ENCODE data around the gene PLEKHG4B.

PLEKHG4B gene

DNA sequence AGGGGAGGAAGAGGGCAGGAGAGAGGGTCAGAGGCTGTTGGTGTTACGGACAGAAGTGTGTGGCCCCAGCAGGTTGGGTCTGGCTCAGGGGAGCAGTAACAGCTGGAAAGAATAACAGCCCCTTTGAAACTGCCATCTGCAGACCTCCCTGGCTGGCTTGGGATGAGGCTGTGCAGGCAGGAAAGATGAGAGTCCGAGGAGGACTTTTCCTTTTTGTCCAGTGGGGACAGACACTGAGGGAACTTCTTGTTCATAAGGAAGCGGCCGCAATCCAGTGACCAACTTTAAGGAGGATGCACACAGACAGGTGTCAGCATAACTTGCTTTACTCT is 14.8 kb upstream of the PLEKHG4B start:
- no peak overlapping the region for H3K4me3 ChIP-seq (IDR thresholded peaks at IDR 0.05; ENCODE audit: insufficient read depth, low read depth, low read length)
- no peak overlapping the region for H3K27ac ChIP-seq
- no peak overlapping the region for H2AFZ ChIP-seq (ENCODE audit: low read depth)
- no peaks in the 10 kb centered on the region for H4K20me1 ChIP-seq (ENCODE audit: insufficient read depth)
- TF ChIP-seq, protein P1, sequence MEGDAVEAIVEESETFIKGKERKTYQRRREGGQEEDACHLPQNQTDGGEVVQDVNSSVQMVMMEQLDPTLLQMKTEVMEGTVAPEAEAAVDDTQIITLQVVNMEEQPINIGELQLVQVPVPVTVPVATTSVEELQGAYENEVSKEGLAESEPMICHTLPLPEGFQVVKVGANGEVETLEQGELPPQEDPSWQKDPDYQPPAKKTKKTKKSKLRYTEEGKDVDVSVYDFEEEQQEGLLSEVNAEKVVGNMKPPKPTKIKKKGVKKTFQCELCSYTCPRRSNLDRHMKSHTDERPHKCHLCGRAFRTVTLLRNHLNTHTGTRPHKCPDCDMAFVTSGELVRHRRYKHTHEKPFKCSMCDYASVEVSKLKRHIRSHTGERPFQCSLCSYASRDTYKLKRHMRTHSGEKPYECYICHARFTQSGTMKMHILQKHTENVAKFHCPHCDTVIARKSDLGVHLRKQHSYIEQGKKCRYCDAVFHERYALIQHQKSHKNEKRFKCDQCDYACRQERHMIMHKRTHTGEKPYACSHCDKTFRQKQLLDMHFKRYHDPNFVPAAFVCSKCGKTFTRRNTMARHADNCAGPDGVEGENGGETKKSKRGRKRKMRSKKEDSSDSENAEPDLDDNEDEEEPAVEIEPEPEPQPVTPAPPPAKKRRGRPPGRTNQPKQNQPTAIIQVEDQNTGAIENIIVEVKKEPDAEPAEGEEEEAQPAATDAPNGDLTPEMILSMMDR (conservative IDR thresholded peaks at IDR 0.05; ENCODE audit: low read depth, low read length): no peak
- H3K79me2 ChIP-seq (ENCODE audit: insufficient read depth, low read depth): no peaks in the 10 kb centered on the region
- H3K4me2 ChIP-seq: no peak overlapping the region
- H3K27me3 ChIP-seq (ENCODE audit: insufficient read depth, low read depth): no peaks in the 10 kb centered on the region
- no peak overlapping the region for H3K9ac ChIP-seq
- H3K36me3 ChIP-seq (ENCODE audit: insufficient read depth): no peaks in the 10 kb centered on the region
- H3K4me1 ChIP-seq (ENCODE audit: low read depth, poor library complexity, severe bottlenecking): peaks cover 21% of the 10 kb centered on the region

DNA sequence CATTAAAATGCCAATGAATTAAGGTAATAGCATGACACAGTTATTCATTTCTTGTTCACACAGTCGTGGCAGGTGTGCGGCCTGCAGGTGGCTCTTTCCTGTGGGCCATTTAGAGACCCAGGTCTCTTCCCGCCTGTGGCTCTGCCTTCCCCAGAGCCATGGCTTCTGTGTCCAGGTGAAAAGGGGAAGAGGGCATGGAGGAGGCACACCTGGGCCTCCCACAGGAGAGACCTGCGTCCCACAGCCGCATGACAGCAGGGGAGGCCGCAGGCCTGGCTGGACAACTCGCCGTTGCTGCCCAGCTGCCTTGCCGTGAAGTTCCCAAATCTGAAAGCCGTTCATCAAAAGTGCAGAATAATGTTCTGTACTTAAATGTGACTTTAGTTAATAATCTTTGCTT is 14.4 kb upstream of the PLEKHG4B start:
- H4K20me1 ChIP-seq (ENCODE audit: insufficient read depth): no peaks in the 10 kb centered on the region
- no peak overlapping the region for H3K4me2 ChIP-seq
- no peaks in the 10 kb centered on the region for H3K79me2 ChIP-seq (ENCODE audit: insufficient read depth, low read depth)
- H2AFZ ChIP-seq (ENCODE audit: low read depth): no peak overlapping the region
- H3K27ac ChIP-seq: no peak overlapping the region
- H3K9ac ChIP-seq: no peak overlapping the region
- peaks cover 25% of the 10 kb centered on the region for H3K4me1 ChIP-seq (ENCODE audit: low read depth, poor library complexity, severe bottlenecking)
- no peaks in the 10 kb centered on the region for H3K36me3 ChIP-seq (ENCODE audit: insufficient read depth)
- no peaks in the 10 kb centered on the region for H3K27me3 ChIP-seq (ENCODE audit: insufficient read depth, low read depth)
- TF ChIP-seq, protein P1 (conservative IDR thresholded peaks at IDR 0.05; ENCODE audit: low read depth, low read length): no peak
- H3K4me3 ChIP-seq (IDR thresholded peaks at IDR 0.05; ENCODE audit: insufficient read depth, low read depth, low read length): no peak overlapping the region

DNA sequence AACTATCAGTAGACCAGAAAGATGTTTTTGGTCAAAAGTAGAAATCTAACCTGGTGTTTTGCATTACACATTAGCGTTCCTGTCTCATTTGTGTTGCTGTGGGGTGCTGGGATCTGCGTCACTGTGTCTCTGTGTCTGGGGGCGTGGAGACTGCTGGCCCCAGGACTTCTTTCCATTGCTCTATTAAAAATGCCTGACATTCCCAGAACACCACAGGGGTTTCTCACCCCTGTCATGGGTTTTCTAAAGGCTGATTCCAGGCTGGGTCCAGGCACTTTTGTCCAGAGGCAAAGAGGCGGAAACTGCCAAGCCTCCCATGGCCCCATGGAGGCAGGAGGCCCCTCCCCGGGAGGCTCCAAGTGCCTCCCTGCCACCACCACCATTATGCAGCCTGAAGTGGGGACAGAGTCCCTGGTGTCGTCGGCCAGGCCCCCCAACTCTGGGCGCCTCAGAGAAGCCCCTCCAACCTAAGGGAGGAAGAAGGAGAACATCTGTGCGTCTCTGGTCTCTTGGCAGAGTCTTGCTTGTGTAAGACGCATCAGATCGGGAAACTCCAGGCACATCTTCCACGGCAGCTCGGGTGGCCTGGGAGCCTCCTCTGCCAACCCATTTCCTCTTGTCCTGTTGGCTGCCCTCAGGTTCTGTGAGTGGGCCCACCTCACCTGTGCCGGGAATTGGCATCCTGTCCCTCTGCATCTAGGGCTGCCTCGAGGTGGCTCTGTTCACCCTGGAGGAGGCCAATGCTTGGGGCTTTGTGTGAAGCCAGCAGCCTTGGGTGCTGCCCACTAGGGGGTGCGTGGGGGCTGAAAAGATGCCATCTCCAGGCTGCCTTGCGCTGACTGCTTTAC is 13.8 kb upstream of the PLEKHG4B start:
- no peak overlapping the region; the same call in 1 of the 2 replicates for H3K4me2 ChIP-seq
- H3K4me3 ChIP-seq (IDR thresholded peaks at IDR 0.05; ENCODE audit: insufficient read depth, low read depth, low read length): no peak overlapping the region
- H3K79me2 ChIP-seq (ENCODE audit: insufficient read depth, low read depth): no peaks in the 10 kb centered on the region
- H3K27ac ChIP-seq: no peak overlapping the region
- no peaks in the 10 kb centered on the region for H3K27me3 ChIP-seq (ENCODE audit: insufficient read depth, low read depth)
- H3K36me3 ChIP-seq (ENCODE audit: insufficient read depth): no peaks in the 10 kb centered on the region
- H3K4me1 ChIP-seq (ENCODE audit: low read depth, poor library complexity, severe bottlenecking): peaks cover 29% of the 10 kb centered on the region
- H2AFZ ChIP-seq (ENCODE audit: low read depth): no peak overlapping the region
- no peak overlapping the region for H3K9ac ChIP-seq
- TF ChIP-seq, protein P1 (conservative IDR thresholded peaks at IDR 0.05; ENCODE audit: low read depth, low read length): peak; percentile 86
- H4K20me1 ChIP-seq (ENCODE audit: insufficient read depth): no peaks in the 10 kb centered on the region

DNA sequence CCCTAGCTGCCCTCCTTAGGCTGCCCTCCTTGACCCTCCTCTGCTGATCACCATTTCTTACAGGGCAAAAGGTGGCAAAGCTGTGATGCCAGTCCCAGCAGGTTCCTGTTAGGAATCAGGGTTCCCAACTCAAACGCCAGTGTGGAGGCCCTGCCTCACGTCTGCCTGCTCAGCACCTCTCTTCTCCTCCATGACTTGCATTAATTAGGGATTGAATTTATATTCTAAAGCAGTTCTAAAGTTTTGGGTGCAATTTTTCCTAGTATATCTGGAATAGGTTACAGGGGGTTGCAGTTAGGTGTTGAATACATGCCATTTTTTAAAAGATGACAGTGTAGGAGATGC is 13.2 kb upstream of the PLEKHG4B start:
- Histone ChIP-seq H3K79me2 (ENCODE audit: insufficient read depth, low read depth) (no peaks in the 10 kb centered on the region), H3K9ac (no peak overlapping the region), H3K4me2 (peak overlapping the region; percentile 1; the same call in 1 of the 2 replicates), H3K27ac (no peak overlapping the region), H2AFZ (ENCODE audit: low read depth) (no peak overlapping the region), H3K4me1 (ENCODE audit: low read depth, poor library complexity, severe bottlenecking) (peaks cover 29% of the 10 kb centered on the region), H4K20me1 (ENCODE audit: insufficient read depth) (no peaks in the 10 kb centered on the region), H3K27me3 (ENCODE audit: insufficient read depth, low read depth) (no peaks in the 10 kb centered on the region), H3K36me3 (ENCODE audit: insufficient read depth) (no peaks in the 10 kb centered on the region), H3K4me3 (IDR thresholded peaks at IDR 0.05; ENCODE audit: insufficient read depth, low read depth, low read length) (no peak overlapping the region)
- TF ChIP-seq, protein P1 (conservative IDR thresholded peaks at IDR 0.05; ENCODE audit: low read depth, low read length): peak; percentile 56; the same call in 1 of the 2 replicates

Data from KMS-11 (cell line).